ENCODE measurements around the gene FUOM. TPM values are rescaled to one million over a fixed set of nuclear protein-coding genes. Genes with fewer than 3 reads are reported as not detected.

FUOM gene
- total and polyA plus RNA-seq, 2 donors from 2014 or later, result 17.5 to 118 TPM

DNA sequence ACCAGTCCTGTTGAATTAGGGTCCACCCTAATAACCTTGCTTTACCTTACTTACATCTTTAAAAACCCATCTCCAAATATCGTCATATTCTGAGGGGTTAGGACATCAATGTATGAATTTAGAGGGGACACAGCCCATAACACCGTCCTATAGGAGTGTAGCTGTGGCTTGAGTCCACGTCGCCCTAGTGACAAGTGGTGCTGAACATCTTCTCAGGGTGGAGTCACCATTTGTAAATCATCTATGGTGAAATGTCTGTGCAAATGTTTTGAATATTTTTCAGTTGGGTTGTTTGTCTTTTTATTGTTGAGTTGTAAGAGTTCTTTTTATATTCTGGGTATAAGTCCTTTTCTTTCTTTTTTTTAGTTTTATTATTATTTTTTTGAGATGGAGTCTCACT, 15.8 kb downstream of the FUOM start:
- Histone ChIP-seq H3K9ac (ENCODE audit: low read length in 3 of 3) (no peak overlapping the region), H3K4me3 (ENCODE audit: low read length in 3 of 3) (no peak overlapping the region), H3K27ac (ENCODE audit: low read depth in 2 of 2, low read length in 2 of 2) (no peak overlapping the region), H3K27me3 (ENCODE audit: control insufficient read depth, insufficient read depth, low read length) (peaks cover 8% of the 10 kb centered on the region), H3K9me3 (ENCODE audit: control insufficient read depth in 2 of 3, insufficient read depth in 1 of 3, low read length in 3 of 3) (no peaks in the 10 kb centered on the region), H3K4me1 (ENCODE audit: control insufficient read depth in 2 of 3, insufficient read depth in 2 of 3, low read depth in 1 of 3, low read length in 3 of 3) (no peaks in the 10 kb centered on the region), H3K36me3 (ENCODE audit: control insufficient read depth in 2 of 3, insufficient read depth in 3 of 3, low read length in 3 of 3) (no peaks in the 10 kb centered on the region)
- DNase-seq (no peak), FAIRE-seq (no peak)
- TF ChIP-seq, protein P1, sequence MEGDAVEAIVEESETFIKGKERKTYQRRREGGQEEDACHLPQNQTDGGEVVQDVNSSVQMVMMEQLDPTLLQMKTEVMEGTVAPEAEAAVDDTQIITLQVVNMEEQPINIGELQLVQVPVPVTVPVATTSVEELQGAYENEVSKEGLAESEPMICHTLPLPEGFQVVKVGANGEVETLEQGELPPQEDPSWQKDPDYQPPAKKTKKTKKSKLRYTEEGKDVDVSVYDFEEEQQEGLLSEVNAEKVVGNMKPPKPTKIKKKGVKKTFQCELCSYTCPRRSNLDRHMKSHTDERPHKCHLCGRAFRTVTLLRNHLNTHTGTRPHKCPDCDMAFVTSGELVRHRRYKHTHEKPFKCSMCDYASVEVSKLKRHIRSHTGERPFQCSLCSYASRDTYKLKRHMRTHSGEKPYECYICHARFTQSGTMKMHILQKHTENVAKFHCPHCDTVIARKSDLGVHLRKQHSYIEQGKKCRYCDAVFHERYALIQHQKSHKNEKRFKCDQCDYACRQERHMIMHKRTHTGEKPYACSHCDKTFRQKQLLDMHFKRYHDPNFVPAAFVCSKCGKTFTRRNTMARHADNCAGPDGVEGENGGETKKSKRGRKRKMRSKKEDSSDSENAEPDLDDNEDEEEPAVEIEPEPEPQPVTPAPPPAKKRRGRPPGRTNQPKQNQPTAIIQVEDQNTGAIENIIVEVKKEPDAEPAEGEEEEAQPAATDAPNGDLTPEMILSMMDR (IDR thresholded peaks at IDR 0.05; ENCODE audit: borderline replicate concordance, extremely low read depth, insufficient read depth), result no peak
- intact Hi-C loops (cut with DNase I), result no loop called here

DNA sequence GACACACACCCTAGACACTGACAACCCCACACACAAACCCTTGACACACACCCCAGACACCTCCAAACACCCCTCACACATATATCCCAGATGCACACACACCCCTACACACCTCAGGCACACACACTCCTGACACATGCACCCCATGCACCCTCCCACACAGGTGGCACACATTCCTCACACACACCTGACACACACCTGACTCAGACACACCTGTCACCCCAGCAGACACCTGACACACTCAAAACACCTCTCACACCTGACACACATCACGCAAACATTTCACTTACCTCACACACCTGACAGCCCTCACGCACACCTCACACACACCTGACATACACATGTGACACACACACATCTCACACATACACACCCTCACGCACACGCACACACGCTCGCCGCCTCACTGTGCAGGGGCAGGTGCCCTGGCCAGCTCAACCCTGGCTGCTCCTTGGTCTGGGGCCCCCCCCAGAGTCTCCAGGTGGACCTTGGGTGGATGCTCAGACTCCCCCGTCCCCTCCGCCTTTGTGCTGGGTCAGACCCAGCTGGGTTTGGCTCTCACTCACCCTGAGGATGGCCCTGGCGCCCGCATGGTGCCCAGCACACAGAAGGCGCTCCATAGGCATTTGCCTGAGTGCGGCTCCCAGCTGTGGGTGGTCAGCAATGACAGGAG, 18.0 kb downstream of the FUOM start:
- intact Hi-C loops (cut with DNase I), result no loop called here
- no peak overlapping the region for H3K27ac ChIP-seq (ENCODE audit: low read depth in 2 of 2, low read length in 2 of 2)

DNA sequence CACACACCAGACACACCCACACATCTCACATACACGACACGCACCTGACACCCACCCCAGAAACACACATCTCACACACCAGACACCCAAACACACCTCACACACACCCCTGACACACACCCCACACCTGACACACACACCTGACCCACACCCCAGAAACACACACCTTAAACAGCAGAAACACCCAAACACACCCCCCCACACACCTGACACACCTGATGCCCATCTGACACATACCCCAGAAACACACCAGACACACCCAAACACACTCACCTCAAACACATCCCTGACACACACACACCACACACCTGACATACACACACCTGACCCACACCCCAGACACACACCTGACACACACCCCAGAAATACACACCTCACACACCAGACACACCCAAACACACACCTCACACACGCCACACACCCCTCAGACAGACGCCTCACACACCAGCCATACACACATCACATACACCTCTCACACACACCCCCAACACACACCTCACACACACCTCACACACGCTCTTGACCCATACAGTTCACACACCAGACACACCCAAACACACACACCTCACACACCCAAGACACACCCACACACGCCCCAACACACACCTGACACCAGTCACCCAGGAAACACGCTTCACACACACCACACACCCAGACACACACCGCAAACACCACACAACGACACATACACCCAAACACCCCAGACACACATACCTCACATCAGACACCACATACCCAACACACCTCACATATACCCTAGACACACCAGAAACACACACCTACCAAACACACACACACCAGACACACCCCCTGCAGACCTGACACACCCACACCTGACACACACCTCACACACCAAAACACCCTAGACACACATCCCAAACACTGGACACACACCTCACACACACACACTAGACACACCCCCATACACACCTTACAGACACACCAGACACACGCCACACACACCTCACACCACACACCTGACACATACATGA, 19.4 kb downstream of the FUOM start:
- peaks cover 17% of the 10 kb centered on the region for H3K27me3 ChIP-seq (ENCODE audit: control insufficient read depth, insufficient read depth, low read length)
- no peak for FAIRE-seq
- TF ChIP-seq, protein P1 (IDR thresholded peaks at IDR 0.05; ENCODE audit: borderline replicate concordance, extremely low read depth, insufficient read depth), result no peak
- no peak overlapping the region for H3K27ac ChIP-seq (ENCODE audit: low read depth in 2 of 2, low read length in 2 of 2)
- intact Hi-C loops (cut with DNase I), result no loop called here
- H3K9ac ChIP-seq (ENCODE audit: low read length in 3 of 3), result no peak overlapping the region
- no peak for DNase-seq
- no peaks in the 10 kb centered on the region for H3K9me3 ChIP-seq (ENCODE audit: control insufficient read depth in 2 of 3, insufficient read depth in 1 of 3, low read length in 3 of 3)
- H3K4me1 ChIP-seq (ENCODE audit: control insufficient read depth in 2 of 3, insufficient read depth in 2 of 3, low read depth in 1 of 3, low read length in 3 of 3), result peaks cover 0 to 4% (median 0%) of the 10 kb centered on the region in 3 donors
- H3K4me3 ChIP-seq (ENCODE audit: low read length in 3 of 3), result no peak overlapping the region
- no peaks in the 10 kb centered on the region for H3K36me3 ChIP-seq (ENCODE audit: control insufficient read depth in 2 of 3, insufficient read depth in 3 of 3, low read length in 3 of 3)

More for the DNA sequence above, 18.0 kb downstream of the FUOM start:
- Histone ChIP-seq H3K4me1 (ENCODE audit: control insufficient read depth in 2 of 3, insufficient read depth in 2 of 3, low read depth in 1 of 3, low read length in 3 of 3) (peaks cover 0 to 4% (median 0%) of the 10 kb centered on the region in 3 donors), H3K4me3 (ENCODE audit: low read length in 3 of 3) (no peak overlapping the region), H3K36me3 (ENCODE audit: control insufficient read depth in 2 of 3, insufficient read depth in 3 of 3, low read length in 3 of 3) (no peaks in the 10 kb centered on the region), H3K9ac (ENCODE audit: low read length in 3 of 3) (no peak overlapping the region), H3K9me3 (ENCODE audit: control insufficient read depth in 2 of 3, insufficient read depth in 1 of 3, low read length in 3 of 3) (no peaks in the 10 kb centered on the region), H3K27me3 (ENCODE audit: control insufficient read depth, insufficient read depth, low read length) (peaks cover 17% of the 10 kb centered on the region)
- TF ChIP-seq, protein P1 (IDR thresholded peaks at IDR 0.05; ENCODE audit: borderline replicate concordance, extremely low read depth, insufficient read depth), result no peak
- FAIRE-seq (no peak), DNase-seq (no peak)
